A549 (cell line): Measurements from ENCODE around the gene CFAP58. TPM values are rescaled to one million over a fixed set of nuclear protein-coding genes. Genes with fewer than 3 reads are reported as not detected.

ENCODE experiments used
- ATAC-seq, 2 experiments: fragments of 200-7000 bp in 1 of 2; fragments of >200 bp in 1 of 2; cut with Nextera tagmentation in 1 of 2; cut with Tn5 transposase in 1 of 2; 3 replicates each; pipeline versions ENCODE4 v1.8.0 to v1.9.1; 2018 to 2020; ENCODE audit warnings: mild to moderate bottlenecking in 1 of 2, moderate library complexity in 1 of 2
- CTCF ChIA-PET: fragments of 300-600 bp; sonication (Branson Sonifier 250); formaldehyde crosslinking; extraction: SDS; loops from one replicate; lab custom pipeline; 2021; ENCODE audit warnings: antibody characterized with exemption, inconsistent platforms; lab: Yijun Ruan, JAX
- POLR2A ChIA-PET: fragments of 350-600 bp; formaldehyde crosslinking; extraction: SDS; loops from one replicate; lab custom pipeline; 2021; ENCODE audit warnings: antibody characterized with exemption, inconsistent platforms; lab: Yijun Ruan, JAX
- DNase-seq, 2 experiments: peaks; one replicate each; pipeline versions ENCODE4 v3.0.0 to v3.0.0-alpha.2; 2011 to 2016; ENCODE audit warnings: low read depth in 1 of 2, low spot score in 1 of 2
- FAIRE-seq: peaks from 2 replicates; lab custom pipeline; 2011; peaks lifted over from hg19 to GRCh38; lab: Jason Lieb, UNC
- H3K27ac ChIP-seq, 2 experiments: fragments of >200 bp; sonication (Bioruptor Twin); formaldehyde crosslinking; 3 replicates each; pipeline ENCODE4 v1.5.1; 2016 to 2017
- H3K4me1 ChIP-seq: fragments of >200 bp; sonication (Bioruptor Twin); formaldehyde crosslinking; 3 replicates; pipeline ENCODE4 v1.6.1; 2016
- H3K4me2 ChIP-seq: fragments of >200 bp; sonication (Bioruptor Twin); formaldehyde crosslinking; 3 replicates; pipeline ENCODE4 v1.6.1; 2016
- H3K4me3 ChIP-seq: fragments of >200 bp; sonication (Bioruptor Twin); formaldehyde crosslinking; 3 replicates; pipeline ENCODE4 v1.5.1; 2016
- H3K9me3 ChIP-seq: fragments of >200 bp; sonication (Bioruptor Twin); formaldehyde crosslinking; 3 replicates; pipeline ENCODE4 v1.6.1; 2016
- BCL3 ChIP-seq: fragments of >200 bp; sonication (Bioruptor Twin); formaldehyde crosslinking; IDR thresholded peaks from 3 replicates; pipeline ENCODE4 v1.6.1; 2016
- CBX8 ChIP-seq: fragments of 200-600 bp; sonication (generic); IDR thresholded peaks from 2 replicates; pipeline ENCODE4 v1.6.1; 2016
- CHD2 ChIP-seq: fragments of 150-350 bp; IDR thresholded peaks from 2 replicates; pipeline ENCODE4 v1.6.1; 2014; ENCODE audit warnings: low read length; ENCODE audit not compliant: partially characterized antibody
- CHD4 ChIP-seq: fragments of 200-600 bp; sonication (generic); IDR thresholded peaks from 2 replicates; pipeline ENCODE4 v1.6.1; 2016; ENCODE audit warnings: antibody characterized with exemption, mild to moderate bottlenecking, borderline replicate concordance
- EHF ChIP-seq: fragments of 250-450 bp; sonication (Bioruptor Pico); IDR thresholded peaks from 2 replicates; pipeline ENCODE4 v1.5.0; 2020; ENCODE audit warnings: mild to moderate bottlenecking
- ELK1 ChIP-seq: fragments of 150-350 bp; IDR thresholded peaks from 2 replicates; pipeline ENCODE4 v1.6.1; 2014; ENCODE audit warnings: low read depth, mild to moderate bottlenecking, low read length
- EP300 ChIP-seq, 2 experiments: fragments of >200 bp; sonication (Bioruptor Twin); formaldehyde crosslinking; IDR thresholded peaks; 2 replicates in 1 of 2; 3 replicates in 1 of 2; pipeline ENCODE4 v1.6.1; 2016 to 2017
- FOSB ChIP-seq: fragments of 250-450 bp; sonication (Bioruptor Pico); IDR thresholded peaks from 2 replicates; pipeline ENCODE4 v1.5.0; 2020; ENCODE audit warnings: mild to moderate bottlenecking, moderate library complexity
- GATA3 ChIP-seq: IDR thresholded peaks from 2 replicates; pipeline ENCODE4 v1.6.1; 2012; ENCODE audit warnings: borderline replicate concordance
- JUN ChIP-seq, 2 experiments: fragments of >200 bp; sonication (Bioruptor Twin); formaldehyde crosslinking; IDR thresholded peaks; 2 replicates in 1 of 2; 3 replicates in 1 of 2; pipeline ENCODE4 v1.6.1; 2016 to 2017
- KDM5A ChIP-seq: fragments of 200-600 bp; sonication (generic); IDR thresholded peaks from 2 replicates; pipeline ENCODE4 v1.6.1; 2016; ENCODE audit warnings: antibody characterized with exemption, mild to moderate bottlenecking
- MAZ ChIP-seq: fragments of 150-350 bp; IDR thresholded peaks from 2 replicates; pipeline ENCODE4 v1.6.1; 2014; ENCODE audit warnings: antibody characterized with exemption, low read depth, low read length, borderline replicate concordance
- NFE2L2 ChIP-seq: fragments of 150-350 bp; conservative IDR thresholded peaks from 2 replicates; pipeline ENCODE4 v1.6.1; 2014; ENCODE audit warnings: low read length
- RAD21 ChIP-seq, 2 experiments: fragments of >200 bp in 1 of 2; sonication (Bioruptor Twin) in 1 of 2; formaldehyde crosslinking in 1 of 2; IDR thresholded peaks in 1 of 2; conservative IDR thresholded peaks in 1 of 2; 2 replicates in 1 of 2; 3 replicates in 1 of 2; pipeline ENCODE4 v1.6.1; 2012 to 2018; ENCODE audit warnings: inconsistent platforms in 1 of 2
- RARB ChIP-seq: fragments of 250-450 bp; sonication (Bioruptor Pico); IDR thresholded peaks from 2 replicates; pipeline ENCODE4 v1.8.0; 2021; ENCODE audit warnings: mild to moderate bottlenecking, moderate library complexity
- RNF2 ChIP-seq: fragments of 200-600 bp; sonication (generic); IDR thresholded peaks from 2 replicates; pipeline ENCODE4 v1.6.1; 2016; ENCODE audit warnings: low read depth, mild to moderate bottlenecking, antibody characterized with exemption, moderate library complexity, borderline replicate concordance
- SREBF2 ChIP-seq: fragments of 450-650 bp; IDR thresholded peaks from 2 replicates; pipeline ENCODE4 v1.6.1; 2014; ENCODE audit warnings: mild to moderate bottlenecking, moderate library complexity
- TFCP2L1 ChIP-seq: fragments of 250-450 bp; sonication (Bioruptor Pico); IDR thresholded peaks from 2 replicates; pipeline ENCODE4 v1.5.0; 2021; ENCODE audit warnings: mild to moderate bottlenecking
- ZFP36 ChIP-seq: fragments of 450-650 bp; IDR thresholded peaks from 2 replicates; pipeline ENCODE4 v1.6.1; 2014; ENCODE audit warnings: borderline replicate concordance; ENCODE audit not compliant: partially characterized antibody
- ZNF302 ChIP-seq: fragments of 250-450 bp; sonication (Bioruptor Pico); IDR thresholded peaks from 2 replicates; pipeline ENCODE4 v1.9.0; 2021; ENCODE audit warnings: inconsistent platforms, mild to moderate bottlenecking, moderate library complexity
- ZSCAN20 ChIP-seq: fragments of 250-450 bp; sonication (Bioruptor Pico); IDR thresholded peaks from 2 replicates; pipeline ENCODE4 v1.8.0; 2022; ENCODE audit warnings: mild to moderate bottlenecking, moderate library complexity
- WGBS: methylation state at CpG from one replicate; pipeline ENCODE4 v1.1.6; 2017; ENCODE audit errors: missing lambda C conversion rate; 5-methylcytosine and 5-hydroxymethylcytosine counted together
- polyA plus RNA-seq, 4 experiments: library from polyadenylated mRNA; depleted of rRNA in 3 of 4; stranded (reverse); fragments of >200 nt; fragmentation: RNase III in 1 of 4; extraction: RNeasy Plus Mini Kit Qiagen cat#74134 plus additional on column Dnase treatment in 1 of 4; gene quantifications; 2 replicates in 3 of 4; 3 replicates in 1 of 4; pipeline ENCODE4 v1.2.3, GENCODE V29; 2011 to 2017
- TF ChIP-seq, protein P1 (sequence below): fragments of >200 bp; sonication (Bioruptor Twin); formaldehyde crosslinking; IDR thresholded peaks from 3 replicates; pipeline ENCODE4 v1.5.1; 2016

The CFAP58 gene
- polyA plus RNA-seq, 2 of the 4 experiments (the other 2 are of a cell fraction): 0.22 to 0.25 TPM

- Histone ChIP-seq H3K4me3 (no peak overlapping the region), H3K4me2 (no peak overlapping the region), H3K4me1 (no peaks in the 10 kb centered on the region), H3K27ac (no peak overlapping the region), H3K9me3 (peaks cover 23% of the 10 kb centered on the region)
- ChIA-PET CTCF (no interaction called here), POLR2A (no interaction called here)
- no peak for FAIRE-seq
- ATAC-seq: no peak
- TF ChIP-seq EHF (CRISPR knock-in tag): no peak
- TF ChIP-seq ZNF302 (CRISPR knock-in tag): no peak
- no peak for TF ChIP-seq MAZ
- no peak for TF ChIP-seq RARB (CRISPR knock-in tag)
- TF ChIP-seq CBX8: no peak
- TF ChIP-seq RNF2: no peak
- TF ChIP-seq CHD2: no peak
- no peak for TF ChIP-seq ELK1
- no peak for TF ChIP-seq ZSCAN20
- no peak for TF ChIP-seq FOSB
- TF ChIP-seq, all 56 proteins: peak for 0
- no peak for DNase-seq
- 42% methylated on average over 6 of the region's 6 CpGs for WGBS
These were observed 18.1 kb downstream of the CFAP58 start for GRCh38 chr10:104371753-104372152.

DNA sequence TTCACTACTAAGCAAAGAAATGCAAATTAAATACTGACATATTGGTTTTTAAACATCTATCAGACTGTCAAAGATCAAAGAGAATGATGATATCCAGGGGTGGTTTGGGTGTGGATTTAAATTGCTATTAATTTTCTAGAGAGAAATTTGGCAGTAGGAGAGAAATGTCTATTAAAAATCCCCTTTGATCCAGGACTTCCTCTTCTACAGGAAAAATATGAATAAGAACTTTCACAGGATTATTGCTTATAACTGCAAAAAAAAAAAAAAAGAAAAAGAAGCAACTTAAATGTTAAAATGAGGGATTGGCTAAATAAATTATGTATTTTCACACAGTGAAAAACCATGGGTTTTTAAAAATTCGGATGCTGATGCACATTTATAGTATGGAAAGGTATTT is 21.0 kb downstream of the CFAP58 start:
- FAIRE-seq (no peak), ATAC-seq (no peak), DNase-seq (no peak)
- CTCF ChIA-PET: no interaction called here
- Histone ChIP-seq H3K4me2 (no peak overlapping the region), H3K9me3 (peaks cover 23% of the 10 kb centered on the region), H3K4me1 (no peaks in the 10 kb centered on the region), H3K27ac (no peak overlapping the region), H3K4me3 (no peak overlapping the region)
- 2% methylated on average over 1 of the region's 1 CpG for WGBS
- POLR2A ChIA-PET: interaction anchor here (0.7 kb wide), 1 partner anchor 38 kb away, joined by 4 read pairs; no protein-coding TSS in a partner anchor
- TF ChIP-seq, protein P1, sequence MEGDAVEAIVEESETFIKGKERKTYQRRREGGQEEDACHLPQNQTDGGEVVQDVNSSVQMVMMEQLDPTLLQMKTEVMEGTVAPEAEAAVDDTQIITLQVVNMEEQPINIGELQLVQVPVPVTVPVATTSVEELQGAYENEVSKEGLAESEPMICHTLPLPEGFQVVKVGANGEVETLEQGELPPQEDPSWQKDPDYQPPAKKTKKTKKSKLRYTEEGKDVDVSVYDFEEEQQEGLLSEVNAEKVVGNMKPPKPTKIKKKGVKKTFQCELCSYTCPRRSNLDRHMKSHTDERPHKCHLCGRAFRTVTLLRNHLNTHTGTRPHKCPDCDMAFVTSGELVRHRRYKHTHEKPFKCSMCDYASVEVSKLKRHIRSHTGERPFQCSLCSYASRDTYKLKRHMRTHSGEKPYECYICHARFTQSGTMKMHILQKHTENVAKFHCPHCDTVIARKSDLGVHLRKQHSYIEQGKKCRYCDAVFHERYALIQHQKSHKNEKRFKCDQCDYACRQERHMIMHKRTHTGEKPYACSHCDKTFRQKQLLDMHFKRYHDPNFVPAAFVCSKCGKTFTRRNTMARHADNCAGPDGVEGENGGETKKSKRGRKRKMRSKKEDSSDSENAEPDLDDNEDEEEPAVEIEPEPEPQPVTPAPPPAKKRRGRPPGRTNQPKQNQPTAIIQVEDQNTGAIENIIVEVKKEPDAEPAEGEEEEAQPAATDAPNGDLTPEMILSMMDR: no peak
- no peak for TF ChIP-seq CHD4
- no peak for TF ChIP-seq TFCP2L1

GRCh38 chr10:104376784-104377300 is 23.2 kb downstream of the CFAP58 start:
- FAIRE-seq (no peak), DNase-seq (no peak), ATAC-seq (no peak)
- peaks cover 8% of the 10 kb centered on the region for H3K9me3 ChIP-seq
- H3K4me1 ChIP-seq: no peaks in the 10 kb centered on the region
- ChIA-PET POLR2A (no interaction called here), CTCF (no interaction called here)
- no peak overlapping the region for H3K4me2 ChIP-seq
- H3K27ac ChIP-seq: no peak overlapping the region
- TF ChIP-seq JUN (IDR thresholded peaks at IDR 0.05) (no peak), KDM5A (no peak), RAD21 (conservative IDR thresholded peaks at IDR 0.05 in 1 of 2, IDR thresholded peaks at IDR 0.05 in 1 of 2) (no peak), ZFP36 (no peak), NFE2L2 (no peak), BCL3 (no peak), GATA3 (no peak), CHD4 (no peak), SREBF2 (no peak), EP300 (IDR thresholded peaks at IDR 0.05) (no peak)
- H3K4me3 ChIP-seq: no peak overlapping the region
- 41% methylated on average over 4 of the region's 4 CpGs for WGBS
